BLaER1 treated with 17β-estradiol and CSF1 and Interleukin-3, amounts not matched to agents 10 nM and 100 nM (cell line): ENCODE results near the gene POU2F3.
"Not testable (repeated sequence)": the region's sequence is repeated elsewhere in the genome, so short reads cannot be mapped to it uniquely, and the experiment has no call there.

Source experiments
- H3K27ac ChIP-seq, 11 experiments: shearing (Covaris generic); formaldehyde crosslinking; 2 replicates each; pipeline ENCODE4 v1.8.1; 2022
- H3K27me3 ChIP-seq, 11 experiments: shearing (Covaris generic); formaldehyde crosslinking; 2 replicates each; pipeline ENCODE4 v1.8.1; 2022
- H3K36me3 ChIP-seq, 11 experiments: shearing (Covaris generic); formaldehyde crosslinking; 2 replicates each; pipeline ENCODE4 v1.8.1; 2022
- H3K4me1 ChIP-seq, 10 experiments: shearing (Covaris generic); formaldehyde crosslinking; 2 replicates each; pipeline ENCODE4 v1.8.1; 2022
- H3K4me2 ChIP-seq, 11 experiments: shearing (Covaris generic); formaldehyde crosslinking; 2 replicates each; pipeline ENCODE4 v1.8.1; 2022
- H3K4me3 ChIP-seq, 10 experiments: shearing (Covaris generic); formaldehyde crosslinking; 2 replicates each; pipeline ENCODE4 v1.8.1; 2022
- H3K9ac ChIP-seq, 11 experiments: shearing (Covaris generic); formaldehyde crosslinking; 2 replicates each; pipeline ENCODE4 v1.8.1; 2022
- H3K9me3 ChIP-seq, 11 experiments: shearing (Covaris generic); formaldehyde crosslinking; replicated peaks in 1 of 11; 2 replicates each; pipeline ENCODE4 v1.8.1; 2022
- H4K20me1 ChIP-seq, 11 experiments: shearing (Covaris generic); formaldehyde crosslinking; 2 replicates each; pipeline ENCODE4 v1.8.1; 2022
- Cebpa-rat ChIP-seq, 11 experiments: shearing (Covaris generic); IDR thresholded peaks; 2 replicates each; pipeline ENCODE4 v1.8.1; 2022

The POU2F3 gene

DNA sequence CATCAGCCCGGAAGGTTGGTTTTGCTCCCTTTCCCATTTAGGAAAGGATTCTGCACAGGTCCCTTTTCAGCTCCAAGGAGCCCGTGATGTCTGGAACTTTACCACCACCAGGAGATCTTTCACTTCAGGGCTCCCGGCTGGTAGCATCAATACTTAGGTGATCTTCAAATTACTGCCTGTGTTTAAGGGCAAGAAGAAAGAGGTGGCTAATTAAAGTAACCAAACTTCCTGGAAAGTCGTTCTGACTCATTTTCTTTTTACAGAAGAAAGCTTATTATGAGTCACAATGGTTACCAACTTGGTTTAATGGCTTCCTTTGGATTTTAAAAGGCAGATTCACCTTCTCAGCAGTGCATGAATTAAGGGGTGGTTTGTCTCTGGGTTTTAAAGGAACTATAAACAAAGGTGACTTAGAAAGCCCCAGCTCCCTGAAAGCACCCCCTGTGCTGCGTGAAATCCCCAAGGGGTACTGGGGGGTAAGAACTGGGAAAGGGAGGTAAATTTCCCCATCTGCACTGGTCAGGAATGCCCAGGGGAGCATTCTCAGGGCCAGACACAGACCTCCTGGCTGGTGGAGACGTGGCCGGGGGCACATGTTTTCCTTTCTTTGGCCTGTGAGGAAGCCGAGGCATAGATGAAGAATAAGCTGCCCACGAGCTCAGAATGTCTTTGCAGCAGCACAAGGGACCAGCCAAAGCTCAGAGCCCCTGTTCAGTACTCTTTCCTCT, 8.8 kb downstream of the POU2F3 start:
- peaks cover 11 to 25% (median 16%) of the 10 kb centered on the region in 10 experiments for H3K4me1 ChIP-seq

DNA sequence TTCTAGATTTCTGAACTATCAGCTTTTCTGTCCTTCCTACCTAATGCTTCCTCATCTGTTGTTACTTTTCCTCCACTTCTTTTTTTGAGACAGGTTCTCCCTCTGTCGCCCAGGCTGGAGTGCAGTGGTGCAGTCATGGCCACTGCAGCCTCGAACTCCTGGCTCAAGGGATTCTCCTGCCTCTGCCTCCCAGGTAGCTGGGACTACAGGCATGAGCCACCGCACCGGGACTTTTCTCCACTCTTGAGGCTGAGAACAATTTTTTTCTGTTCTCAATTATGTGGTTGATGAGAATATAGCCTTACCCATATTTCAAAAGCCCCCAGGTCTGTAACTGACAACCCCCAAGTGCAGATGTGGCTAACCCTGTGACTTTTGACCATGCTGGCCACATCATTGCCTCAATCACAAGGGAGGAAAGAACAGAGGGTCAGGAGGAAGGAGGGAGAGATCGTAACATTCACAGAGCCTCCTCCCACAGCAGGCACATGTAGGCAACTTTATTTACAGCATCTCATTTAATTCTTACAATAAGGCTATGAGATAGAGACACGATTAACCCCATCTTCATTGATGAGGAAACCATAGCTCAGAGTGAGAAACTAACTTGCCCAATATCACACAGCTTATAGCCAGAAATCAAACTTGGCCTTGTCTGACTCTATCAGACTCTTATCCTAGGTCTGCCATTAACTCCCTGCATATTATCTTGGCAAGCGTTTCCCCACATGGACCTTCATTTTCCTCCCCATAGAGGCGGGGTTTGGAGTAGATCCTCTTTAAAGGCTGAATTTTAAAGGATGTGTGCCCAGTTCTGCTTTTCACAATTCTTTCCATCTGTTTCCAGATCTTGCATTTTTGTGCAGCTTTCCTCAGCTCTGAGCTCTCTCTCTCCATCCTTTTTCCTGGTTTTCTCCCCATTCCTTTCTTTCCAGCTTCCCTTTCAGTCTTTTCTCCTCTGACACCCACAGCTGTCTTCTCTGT, 9.6 kb downstream of the POU2F3 start:
- peaks cover 0 to 86% (median under 1%) of the 10 kb centered on the region in 11 experiments; a peak in 8 of 22 replicates for H3K27me3 ChIP-seq
- no peak overlapping the region for H3K9ac ChIP-seq
- TF ChIP-seq Cebpa-rat (IDR thresholded peaks at IDR 0.05): no peak
- peak overlapping the region; percentile 53 to 82 (median 71); a peak in 21 of 22 replicates for H3K4me2 ChIP-seq
- H3K27ac ChIP-seq: no peak overlapping the region
- H3K4me3 ChIP-seq: no peak overlapping the region
- peaks cover 11 to 25% (median 16%) of the 10 kb centered on the region in 10 experiments for H3K4me1 ChIP-seq
- no peaks in the 10 kb centered on the region for H3K36me3 ChIP-seq
- H4K20me1 ChIP-seq: peaks cover 0 to 48% (median 0%) of the 10 kb centered on the region in 11 experiments; a peak in 3 of 22 replicates
- no peaks in the 10 kb centered on the region for H3K9me3 ChIP-seq

More for the DNA sequence above, 8.8 kb downstream of the POU2F3 start:
- no peak for TF ChIP-seq Cebpa-rat (IDR thresholded peaks at IDR 0.05)
- no peak overlapping the region for H3K9ac ChIP-seq
- no peaks in the 10 kb centered on the region for H3K36me3 ChIP-seq
- peak overlapping the region in 1 of 11 experiments; percentile 3; a peak in 1 of 22 replicates for H3K27ac ChIP-seq
- H4K20me1 ChIP-seq: peaks cover 0 to 43% (median 0%) of the 10 kb centered on the region in 11 experiments; a peak in 4 of 22 replicates
- H3K9me3 ChIP-seq: no peaks in the 10 kb centered on the region
- peaks cover 0 to 85% (median 0%) of the 10 kb centered on the region in 11 experiments; a peak in 6 of 22 replicates for H3K27me3 ChIP-seq
- no peak overlapping the region for H3K4me3 ChIP-seq
- peak overlapping the region; percentile 53 to 82 (median 71) for H3K4me2 ChIP-seq

- not testable (repeated sequence) for H3K27ac ChIP-seq, H3K36me3 ChIP-seq, H3K9me3 ChIP-seq, H3K4me2 ChIP-seq, H3K4me3 ChIP-seq, H3K9ac ChIP-seq
- peaks cover 11 to 28% (median 21%) of the 10 kb centered on the region in 10 experiments for H3K4me1 ChIP-seq
- H3K27me3 ChIP-seq: peaks cover 0 to 68% (median 14%) of the 10 kb centered on the region in 11 experiments; a peak in 17 of 22 replicates
- peaks cover 0 to 39% (median 0%) of the 10 kb centered on the region in 11 experiments; a peak in 3 of 22 replicates for H4K20me1 ChIP-seq
Measured at GRCh38 chr11:120253377-120253776, 13.4 kb downstream of the POU2F3 start.

DNA sequence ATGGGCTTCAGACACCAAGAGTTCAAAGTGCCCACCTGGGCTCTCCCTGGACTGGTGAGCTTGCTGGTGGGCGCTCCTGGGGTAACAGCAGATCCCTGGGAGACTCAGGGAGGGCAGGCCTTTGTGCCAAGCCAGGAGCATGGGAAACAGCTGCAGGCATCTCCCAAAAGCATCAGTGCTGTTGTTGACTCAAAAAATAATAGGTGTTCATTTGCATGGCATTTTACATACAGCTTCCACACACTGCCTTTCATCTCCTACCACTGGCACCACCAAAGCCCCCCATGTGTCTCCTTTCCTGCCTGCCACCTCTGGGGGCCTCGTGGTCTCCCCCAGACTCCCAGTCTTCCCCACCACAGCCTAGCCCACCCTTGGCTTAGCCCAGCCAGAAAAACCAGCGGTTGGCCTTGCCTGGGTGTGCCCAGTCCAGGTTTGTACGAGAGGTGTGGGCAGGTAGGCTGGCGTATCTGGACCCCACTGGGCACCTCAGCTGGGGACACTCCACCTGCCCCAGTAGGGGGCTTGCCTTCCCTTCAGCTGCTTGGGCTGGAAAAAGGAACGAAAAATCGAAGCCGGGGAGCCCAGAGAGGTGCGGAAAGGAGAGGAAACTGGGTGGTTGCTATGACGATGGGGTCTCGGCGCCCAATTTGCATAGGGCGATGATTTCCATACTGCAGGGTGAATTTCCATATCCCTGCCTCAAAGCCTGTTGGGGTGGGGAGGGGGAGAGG, 15.0 kb downstream of the POU2F3 start:
- peaks cover 0 to 56% (median 14%) of the 10 kb centered on the region in 11 experiments; a peak in 17 of 22 replicates for H3K27me3 ChIP-seq
- no peak overlapping the region for H3K27ac ChIP-seq
- peaks cover 0 to 12% (median 9%) of the 10 kb centered on the region in 10 experiments; a peak in 12 of 20 replicates for H3K4me1 ChIP-seq
- H3K4me2 ChIP-seq: peak overlapping the region in 8 of 11 experiments; percentile 7 to 55 (median 33); a peak in 10 of 22 replicates
- TF ChIP-seq Cebpa-rat (IDR thresholded peaks at IDR 0.05): no peak
- H4K20me1 ChIP-seq: peaks cover 0 to 26% (median 0%) of the 10 kb centered on the region in 11 experiments; a peak in 2 of 22 replicates
- H3K36me3 ChIP-seq: no peaks in the 10 kb centered on the region
- no peak overlapping the region for H3K9ac ChIP-seq
- no peak overlapping the region for H3K4me3 ChIP-seq
- no peaks in the 10 kb centered on the region for H3K9me3 ChIP-seq

DNA sequence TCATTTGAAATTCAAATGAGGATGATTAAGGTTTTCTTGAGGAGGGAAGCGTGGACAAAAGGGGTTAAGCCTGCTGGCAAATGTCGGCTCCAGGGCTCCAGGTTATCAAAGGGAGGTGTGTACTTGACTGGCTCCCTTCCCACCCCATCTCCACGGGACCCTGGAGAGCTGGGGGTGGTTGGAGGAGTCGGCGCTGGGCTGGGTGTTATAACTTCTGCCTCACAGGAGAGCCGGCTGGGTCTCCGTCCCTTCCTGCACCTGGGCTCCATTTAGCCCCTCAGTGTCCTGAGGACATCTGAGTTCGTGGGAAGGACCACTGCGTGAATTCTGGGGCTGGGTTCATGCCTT, 15.6 kb downstream of the POU2F3 start:
- TF ChIP-seq Cebpa-rat (IDR thresholded peaks at IDR 0.05): no peak
- Histone ChIP-seq H3K9ac (no peak overlapping the region), H3K36me3 (no peaks in the 10 kb centered on the region), H3K4me3 (no peak overlapping the region), H3K4me1 (peaks cover 0 to 9% (median 8%) of the 10 kb centered on the region in 10 experiments; a peak in 10 of 20 replicates), H3K4me2 (peak overlapping the region in 8 of 11 experiments; percentile 7 to 55 (median 33); a peak in 8 of 22 replicates), H4K20me1 (peaks cover 0 to 22% (median 0%) of the 10 kb centered on the region in 11 experiments; a peak in 2 of 22 replicates), H3K27ac (no peak overlapping the region), H3K27me3 (peaks cover 0 to 51% (median 14%) of the 10 kb centered on the region in 11 experiments; a peak in 17 of 22 replicates), H3K9me3 (no peaks in the 10 kb centered on the region)

GRCh38 chr11:120256178-120256577, 16.2 kb downstream of the POU2F3 start:
- no peaks in the 10 kb centered on the region for H3K9me3 ChIP-seq

GRCh38 chr11:120256779-120257178, 16.8 kb downstream of the POU2F3 start:
- Histone ChIP-seq H3K36me3 (no peaks in the 10 kb centered on the region), H3K4me3 (no peak overlapping the region), H4K20me1 (peaks cover 0 to 16% (median 0%) of the 10 kb centered on the region in 11 experiments; a peak in 2 of 22 replicates), H3K9ac (no peak overlapping the region), H3K27me3 (peaks cover 0 to 43% (median 14%) of the 10 kb centered on the region in 11 experiments; a peak in 17 of 22 replicates), H3K27ac (no peak overlapping the region), H3K4me1 (peaks cover 0 to 9% (median 8%) of the 10 kb centered on the region in 10 experiments; a peak in 10 of 20 replicates), H3K9me3 (no peaks in the 10 kb centered on the region), H3K4me2 (no peak overlapping the region)
- no peak for TF ChIP-seq Cebpa-rat (IDR thresholded peaks at IDR 0.05)

More at GRCh38 chr11:120256178-120256577, 16.2 kb downstream of the POU2F3 start:
- no peak for TF ChIP-seq Cebpa-rat (IDR thresholded peaks at IDR 0.05)
- Histone ChIP-seq H4K20me1 (peaks cover 0 to 19% (median 0%) of the 10 kb centered on the region in 11 experiments; a peak in 2 of 22 replicates), H3K4me3 (no peak overlapping the region), H3K36me3 (no peaks in the 10 kb centered on the region), H3K4me2 (no peak overlapping the region), H3K27me3 (peaks cover 0 to 47% (median 14%) of the 10 kb centered on the region in 11 experiments; a peak in 17 of 22 replicates), H3K4me1 (peaks cover 0 to 9% (median 8%) of the 10 kb centered on the region in 10 experiments; a peak in 10 of 20 replicates), H3K9ac (no peak overlapping the region), H3K27ac (no peak overlapping the region)

DNA sequence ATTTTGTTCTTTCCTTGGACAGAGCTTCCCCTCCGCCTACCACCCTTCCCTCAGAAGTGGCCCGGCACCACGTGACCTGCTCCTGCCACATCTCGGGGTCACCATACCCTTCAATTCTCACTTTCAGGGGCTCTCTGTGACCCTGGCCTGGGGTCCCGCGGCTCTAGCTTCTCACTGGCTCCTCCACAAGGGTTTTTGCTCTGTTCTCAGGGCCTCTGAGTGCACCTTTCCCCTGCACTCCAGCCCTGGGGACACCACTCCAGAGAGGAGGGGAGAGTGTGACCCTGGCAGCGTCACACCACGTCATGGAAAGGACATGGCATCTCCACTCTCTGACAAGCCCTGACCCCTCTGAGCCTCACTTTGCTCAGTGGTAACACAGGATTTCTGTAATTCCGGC, 17.4 kb downstream of the POU2F3 start:
- Histone ChIP-seq H3K9ac (no peak overlapping the region), H3K9me3 (no peaks in the 10 kb centered on the region), H4K20me1 (peaks cover 0 to 16% (median 0%) of the 10 kb centered on the region in 11 experiments; a peak in 2 of 22 replicates), H3K4me3 (no peak overlapping the region), H3K27me3 (peaks cover 0 to 42% (median 14%) of the 10 kb centered on the region in 11 experiments; a peak in 17 of 22 replicates), H3K27ac (no peak overlapping the region), H3K36me3 (no peaks in the 10 kb centered on the region), H3K4me2 (no peak overlapping the region), H3K4me1 (peaks cover 0 to 9% (median 8%) of the 10 kb centered on the region in 10 experiments; a peak in 10 of 20 replicates)
- TF ChIP-seq Cebpa-rat (IDR thresholded peaks at IDR 0.05): no peak
